PC-3 (cell line): ENCODE measurements around the gene CACNG8. TPM values are rescaled to one million over a fixed set of nuclear protein-coding genes. Genes with fewer than 3 reads are reported as not detected.
A peak's percentile ranks its signal among the peaks of the same experiment; 100 is the strongest.

Source experiments
- ATAC-seq: fragments of 200-7000 bp; cut with Tn5 transposase; 2 replicates; pipeline ENCODE4 v1.9.1; 2020; ENCODE audit warnings: mild to moderate bottlenecking, moderate library complexity
- BruUV-seq: library from RNA; stranded (reverse); fragments of 400-500 nt; replicated peaks from 2 replicates; lab custom pipeline; 2021; lab: Mats Ljungman, UMichigan
- CTCF ChIA-PET: fragments of 300-600 bp; sonication (Branson Sonifier 250); formaldehyde crosslinking; loops from one replicate; lab custom pipeline; 2022; ENCODE audit warnings: antibody characterized with exemption; lab: Charles Lee
- POLR2A ChIA-PET: fragments of 300-600 bp; sonication (Branson Sonifier 250); formaldehyde crosslinking; loops from one replicate; lab custom pipeline; 2022; ENCODE audit warnings: antibody characterized with exemption; ENCODE audit not compliant: unreplicated experiment; lab: Charles Lee
- DNase-seq: peaks from one replicate; pipeline ENCODE4 v3.0.0-alpha.2; 2015
- H2AFZ ChIP-seq: fragments of 300-600 bp; sonication (generic); 2 replicates; pipeline ENCODE4 v1.6.0; 2016; ENCODE audit warnings: antibody characterized with exemption, low read length
- H3F3A ChIP-seq: fragments of 300-600 bp; sonication (generic); one replicate; pipeline ENCODE4 v1.6.0; 2017; ENCODE audit warnings: antibody characterized with exemption, low read length, control low read depth, mild to moderate bottlenecking; ENCODE audit not compliant: unreplicated experiment
- H3K27ac ChIP-seq: fragments of 300-600 bp; sonication (generic); 2 replicates; pipeline ENCODE4 v1.5.1; 2016; ENCODE audit warnings: mild to moderate bottlenecking, low read length
- H3K27me3 ChIP-seq: fragments of 300-600 bp; sonication (generic); 2 replicates; pipeline ENCODE4 v1.6.1; 2016; ENCODE audit warnings: low read length, mixed read lengths
- H3K36me3 ChIP-seq: fragments of 300-600 bp; sonication (generic); 2 replicates; pipeline ENCODE4 v1.6.1; 2016; ENCODE audit warnings: low read depth, mixed run types, low read length, mixed read lengths
- H3K4me1 ChIP-seq: fragments of 300-600 bp; sonication (generic); 2 replicates; pipeline ENCODE4 v1.5.1; 2016; ENCODE audit warnings: low read length; ENCODE audit not compliant: insufficient read depth
- H3K4me2 ChIP-seq: fragments of 300-600 bp; sonication (generic); 2 replicates; pipeline ENCODE4 v1.6.0; 2016; ENCODE audit warnings: low read length
- H3K4me3 ChIP-seq: fragments of 300-600 bp; sonication (generic); 2 replicates; pipeline ENCODE4 v1.5.1; 2016; ENCODE audit warnings: mild to moderate bottlenecking, low read length, mixed read lengths
- H3K79me2 ChIP-seq: fragments of 300-600 bp; sonication (generic); 2 replicates; pipeline ENCODE4 v1.6.1; 2017; ENCODE audit warnings: low read length, mixed read lengths
- H3K9ac ChIP-seq: fragments of 300-600 bp; sonication (generic); 2 replicates; pipeline ENCODE4 v1.6.0; 2016; ENCODE audit warnings: mild to moderate bottlenecking, low read length
- H3K9me2 ChIP-seq: fragments of 300-600 bp; sonication (generic); replicated peaks from 2 replicates; pipeline ENCODE4 v1.6.1; 2016; ENCODE audit warnings: mixed run types, low read length, mixed read lengths
- H3K9me3 ChIP-seq: fragments of 300-600 bp; sonication (generic); 2 replicates; pipeline ENCODE4 v1.6.1; 2016; ENCODE audit warnings: low read length, mixed read lengths
- H4K20me1 ChIP-seq: fragments of 300-600 bp; sonication (generic); 2 replicates; pipeline ENCODE4 v1.6.1; 2016; ENCODE audit warnings: low read length, mixed read lengths
- CTCF ChIP-seq: fragments of 300-600 bp; sonication (generic); conservative IDR thresholded peaks from 2 replicates; pipeline ENCODE4 v1.5.1; 2017; ENCODE audit warnings: antibody characterized with exemption, low read depth, mild to moderate bottlenecking, low read length
- EZH2 ChIP-seq: fragments of 300-600 bp; sonication (generic); IDR thresholded peaks from one replicate; pipeline ENCODE4 v1.6.1; 2017; ENCODE audit warnings: antibody characterized with exemption, mild to moderate bottlenecking, low read length; ENCODE audit not compliant: unreplicated experiment
- EZH2phosphoT487 ChIP-seq: fragments of 300-600 bp; sonication (generic); IDR thresholded peaks from 2 replicates; pipeline ENCODE4 v1.6.1; 2018; ENCODE audit warnings: mild to moderate bottlenecking, antibody characterized with exemption, low read length, borderline replicate concordance
- intact Hi-C: fragments of 100-400 bp; cut with micrococcal nuclease; formaldehyde crosslinking; loops from 2 replicates; pipeline ENCODE4 v1.9.0; 2023
- total RNA-seq: library from RNA; depleted of rRNA; stranded (reverse); fragments of >200 nt; gene quantifications from 2 replicates; pipeline ENCODE4 v1.2.3, GENCODE V29; 2014

Gene CACNG8
- total RNA-seq, 1 experiment from 2014 or later, result 0.15 TPM

GRCh38 chr19:53942001-53942786 lies 20.5 kb upstream of the CACNG8 start:
- H3K4me1 ChIP-seq, result no peaks in the 10 kb centered on the region
- H3K9me2 ChIP-seq, result no peaks in the 10 kb centered on the region
- H3K36me3 ChIP-seq, result no peaks in the 10 kb centered on the region
- no peaks in the 10 kb centered on the region for H3F3A ChIP-seq
- H3K27ac ChIP-seq, result no peak overlapping the region
- no peaks in the 10 kb centered on the region for H3K79me2 ChIP-seq
- H3K4me3 ChIP-seq, result no peak overlapping the region
- intact Hi-C loops, result no loop called here
- peaks cover 4% of the 10 kb centered on the region; the same call in 1 of the 2 replicates for H3K27me3 ChIP-seq
- no peak for ATAC-seq
- H3K4me2 ChIP-seq, result no peak overlapping the region
- no peaks in the 10 kb centered on the region for H3K9me3 ChIP-seq
- ChIA-PET CTCF (no interaction called here), POLR2A (no interaction called here)
- DNase-seq, result peak; percentile 19
- no peak overlapping the region for H3K9ac ChIP-seq
- peak; percentile 24; the same call in 1 of the 2 replicates for TF ChIP-seq CTCF
- TF ChIP-seq EZH2phosphoT487, result no peak
- no TSS peak for BruUV-seq
- no peaks in the 10 kb centered on the region for H4K20me1 ChIP-seq
- H2AFZ ChIP-seq, result no peak overlapping the region

GRCh38 chr19:53944416-53944815 lies 18.3 kb upstream of the CACNG8 start:
- no TSS peak for BruUV-seq
- Histone ChIP-seq H3K9ac (no peak overlapping the region), H3K4me1 (no peaks in the 10 kb centered on the region), H3K4me2 (no peak overlapping the region), H3K9me2 (no peaks in the 10 kb centered on the region), H3K36me3 (no peaks in the 10 kb centered on the region), H3K27ac (no peak overlapping the region), H4K20me1 (no peaks in the 10 kb centered on the region), H3K27me3 (peaks cover 4% of the 10 kb centered on the region; the same call in 1 of the 2 replicates), H3K79me2 (no peaks in the 10 kb centered on the region), H2AFZ (no peak overlapping the region), H3F3A (no peaks in the 10 kb centered on the region), H3K4me3 (no peak overlapping the region), H3K9me3 (no peaks in the 10 kb centered on the region)
- DNase-seq (no peak), ATAC-seq (no peak)
- intact Hi-C loops, result no loop called here
- ChIA-PET CTCF (no interaction called here), POLR2A (interaction anchor here (0.8 kb wide), 1 partner anchor 37 kb away, joined by 5 read pairs; no protein-coding TSS in a partner anchor)
- TF ChIP-seq EZH2, result no peak
- no peak for TF ChIP-seq EZH2phosphoT487
- TF ChIP-seq CTCF, result no peak

GRCh38 chr19:53944933-53945332 lies 17.8 kb upstream of the CACNG8 start:
- POLR2A ChIA-PET, result interaction anchor here (0.8 kb wide), 1 partner anchor 36 kb away, joined by 5 read pairs; no protein-coding TSS in a partner anchor
- H3K27ac ChIP-seq, result no peak overlapping the region
- no peak for ATAC-seq

More at GRCh38 chr19:53944933-53945332, 17.8 kb upstream of the CACNG8 start:
- no peak overlapping the region for H3K4me3 ChIP-seq
- H3K79me2 ChIP-seq, result no peaks in the 10 kb centered on the region
- no peaks in the 10 kb centered on the region for H3K36me3 ChIP-seq
- H3F3A ChIP-seq, result no peaks in the 10 kb centered on the region
- H3K27me3 ChIP-seq, result peaks cover 4% of the 10 kb centered on the region; the same call in 1 of the 2 replicates
- H2AFZ ChIP-seq, result no peak overlapping the region
- intact Hi-C loops, result no loop called here
- no peaks in the 10 kb centered on the region for H3K9me3 ChIP-seq
- H4K20me1 ChIP-seq, result no peaks in the 10 kb centered on the region
- H3K9ac ChIP-seq, result no peak overlapping the region
- H3K9me2 ChIP-seq, result no peaks in the 10 kb centered on the region
- no peak for DNase-seq
- CTCF ChIA-PET, result no interaction called here
- 0 out of 2 replicates have a peak overlapping the region, but pooled peaks have one; percentile 30 for H3K4me2 ChIP-seq
- no TSS peak for BruUV-seq
- TF ChIP-seq EZH2, result no peak
- no peak for TF ChIP-seq CTCF
- no peak for TF ChIP-seq EZH2phosphoT487
- no peaks in the 10 kb centered on the region for H3K4me1 ChIP-seq
